Urinary bladder (tissue), 4 donors: ENCODE measurements around the gene NAMPT. TPM values are rescaled to one million over a fixed set of nuclear protein-coding genes. Genes with fewer than 3 reads are reported as not detected.

ENCODE experiments used
- DNase-seq: peaks from one replicate; pipeline ENCODE4 v3.0.0-alpha.2; 2015; ENCODE audit errors: extremely low spot score
- H3K27ac ChIP-seq: one replicate; pipeline ENCODE4 v1.5.1; 2013; ENCODE audit warnings: low read depth, mild to moderate bottlenecking, moderate library complexity
- H3K36me3 ChIP-seq: one replicate; pipeline ENCODE4 v1.6.1; 2013; ENCODE audit warnings: mild to moderate bottlenecking, moderate library complexity; ENCODE audit not compliant: insufficient read depth
- H3K4me1 ChIP-seq: one replicate; pipeline ENCODE4 v1.6.1; 2013; ENCODE audit warnings: mild to moderate bottlenecking, moderate library complexity; ENCODE audit not compliant: insufficient read depth
- H3K4me3 ChIP-seq: one replicate; pipeline ENCODE4 v1.5.1; 2013; ENCODE audit warnings: low read depth, low read length
- WGBS: extraction: QIAGEN DNeasy Blood & Tissue Kit; methylation state at CpG from one replicate; pipeline ENCODE4 v1.1.7; 2013; 5-methylcytosine and 5-hydroxymethylcytosine counted together
- polyA plus RNA-seq: library from polyadenylated mRNA; stranded (reverse); fragments of 200-250 nt; gene quantifications from one replicate; pipeline ENCODE4 v1.2.3, GENCODE V29; 2013
- total RNA-seq: library from RNA; depleted of rRNA; stranded (reverse); fragments of >200 nt; gene quantifications from one replicate; pipeline ENCODE4 v1.2.3, GENCODE V29; 2014
- donor health status: healthy with polysubstance abuse.
- donor health status: healthy.

NAMPT gene
- total and polyA plus RNA-seq, 2 donors, result 120 to 133 TPM

DNA sequence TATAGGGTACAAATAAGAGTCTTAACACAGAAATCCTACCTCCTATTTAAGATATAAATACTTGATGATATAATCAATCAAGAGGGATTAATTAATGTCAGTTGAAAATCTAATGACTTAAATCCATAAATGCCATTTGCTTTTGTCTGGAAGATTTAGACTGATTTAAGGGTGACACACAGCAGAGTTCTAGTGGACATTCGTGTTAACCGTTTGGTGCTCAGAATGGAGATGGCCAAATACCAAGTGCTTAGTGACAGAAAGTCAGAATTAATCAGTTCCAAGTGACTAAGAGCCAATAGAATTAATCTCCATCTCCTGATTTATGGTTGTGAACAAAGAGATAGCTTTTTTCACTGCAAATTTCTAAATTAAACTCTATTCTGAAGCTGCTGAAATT is 36.2 kb downstream of the NAMPT start:
- Histone ChIP-seq H3K4me3 (no peak overlapping the region), H3K36me3 (peaks cover 3% of the 10 kb centered on the region), H3K27ac (no peak overlapping the region), H3K4me1 (no peaks in the 10 kb centered on the region)
- 99% methylated on average over 2 of the region's 2 CpGs for WGBS
- DNase-seq, result no peak

DNA sequence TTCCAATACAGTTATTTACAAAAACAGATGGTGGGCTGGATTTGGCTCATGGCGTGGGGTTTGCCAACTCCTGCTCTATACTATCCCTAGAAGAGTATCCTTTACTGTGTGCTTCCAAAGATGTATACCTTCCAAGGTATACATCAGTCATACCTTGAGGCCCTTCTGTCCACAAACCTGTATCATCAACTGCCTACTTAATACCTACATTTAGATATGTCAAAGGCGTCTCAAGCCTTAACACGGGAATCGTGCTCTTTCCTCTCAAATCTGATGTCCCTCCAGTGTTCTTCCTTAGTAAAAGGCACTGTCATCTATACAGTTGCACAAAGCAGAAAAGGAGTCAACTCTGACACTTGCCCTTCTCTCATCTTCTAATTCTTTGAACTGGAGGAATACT is 36.9 kb downstream of the NAMPT start:
- DNase-seq, result no peak

DNA sequence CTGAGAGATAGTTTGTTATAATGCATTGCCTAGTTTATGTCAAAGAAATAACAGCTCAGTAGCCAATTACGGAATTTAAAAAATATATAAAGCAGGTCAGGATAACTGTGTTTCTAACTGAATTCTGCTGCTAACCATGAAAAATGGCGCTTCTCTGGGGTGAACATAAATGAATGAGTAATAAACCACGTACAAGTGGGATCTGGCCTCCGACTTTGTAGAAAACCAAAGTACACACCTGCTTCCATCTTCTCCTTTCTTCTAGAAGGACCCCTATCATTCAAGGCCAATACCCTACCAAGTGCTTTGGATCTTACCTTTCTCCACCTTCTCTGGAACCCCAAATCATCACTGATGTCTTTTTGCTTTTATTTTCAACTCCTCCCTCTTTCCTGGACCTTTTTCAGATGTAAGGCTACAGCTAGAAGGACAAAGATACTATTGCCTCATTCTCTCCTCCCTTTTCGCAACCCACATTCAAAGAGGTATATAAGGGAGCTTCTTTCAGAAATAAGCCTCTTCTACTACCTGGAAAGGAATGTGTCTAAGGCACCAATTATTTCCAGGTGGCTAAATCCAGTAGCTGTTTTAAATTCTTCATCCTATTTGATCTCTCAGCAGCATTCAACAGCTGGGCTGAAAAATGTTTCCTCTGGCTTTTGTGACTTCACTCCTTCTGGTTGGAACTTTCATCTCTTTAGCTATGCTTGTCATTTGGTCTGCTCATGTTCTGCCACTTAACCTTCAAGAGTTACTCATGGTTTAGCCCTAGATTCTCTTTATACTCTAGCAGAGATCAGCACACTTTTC is 37.7 kb downstream of the NAMPT start:
- 89% methylated on average over 5 of the region's 5 CpGs for WGBS
- DNase-seq, result no peak
- Histone ChIP-seq H3K36me3 (peaks cover 3% of the 10 kb centered on the region), H3K27ac (no peak overlapping the region), H3K4me3 (no peak overlapping the region), H3K4me1 (no peaks in the 10 kb centered on the region)

More for the DNA sequence above, 36.9 kb downstream of the NAMPT start:
- no peaks in the 10 kb centered on the region for H3K4me1 ChIP-seq
- H3K36me3 ChIP-seq, result peaks cover 3% of the 10 kb centered on the region
- WGBS, result 95% methylated on average over 4 of the region's 4 CpGs
- no peak overlapping the region for H3K27ac ChIP-seq
- H3K4me3 ChIP-seq, result no peak overlapping the region

DNA sequence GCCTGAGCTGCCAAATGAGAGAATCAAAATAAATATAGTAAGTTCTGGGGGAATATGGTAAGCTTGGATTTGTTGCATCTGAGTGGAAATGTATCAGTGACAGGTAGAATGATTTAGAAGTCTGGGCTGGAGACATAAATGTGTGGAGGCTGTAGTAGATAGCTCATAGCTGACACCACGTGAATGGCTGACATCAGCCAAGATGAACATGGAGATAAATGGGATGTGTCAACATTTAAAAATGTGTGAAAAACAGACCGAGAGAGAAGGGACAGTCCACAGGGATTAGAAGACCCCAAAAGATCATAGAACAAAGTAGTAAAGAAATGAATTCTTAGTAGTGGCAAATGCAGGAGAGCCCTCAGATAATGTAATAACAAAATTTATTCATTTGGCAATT is 40.9 kb downstream of the NAMPT start:
- H3K4me3 ChIP-seq, result no peak overlapping the region

DNA sequence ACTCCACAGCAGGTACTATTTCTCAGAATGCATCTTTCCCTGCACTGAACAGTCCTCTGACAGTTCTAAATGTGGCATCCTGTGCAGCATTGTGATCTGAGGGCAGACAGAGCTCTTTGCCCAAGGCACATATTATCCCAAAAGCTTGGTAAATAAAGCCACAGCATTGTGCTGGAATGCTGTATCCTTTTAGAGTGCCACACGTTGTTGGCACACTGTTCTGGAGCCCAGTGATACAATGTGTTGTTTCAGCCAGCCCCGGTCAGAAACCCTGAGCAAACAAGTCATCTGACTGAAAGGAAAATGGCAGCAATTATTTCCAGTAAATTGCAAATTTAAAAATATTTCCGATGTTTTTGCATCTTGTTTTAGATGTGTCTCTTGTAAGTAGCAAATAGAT is 45.4 kb downstream of the NAMPT start:
- H3K4me1 ChIP-seq, result no peaks in the 10 kb centered on the region
- no peak overlapping the region for H3K4me3 ChIP-seq
- 55% methylated on average over 3 of the region's 3 CpGs for WGBS
- no peak overlapping the region for H3K27ac ChIP-seq
- H3K36me3 ChIP-seq, result no peaks in the 10 kb centered on the region
- DNase-seq, result no peak

More for the DNA sequence above, 40.9 kb downstream of the NAMPT start:
- Histone ChIP-seq H3K4me1 (no peaks in the 10 kb centered on the region), H3K36me3 (peaks cover 2% of the 10 kb centered on the region), H3K27ac (no peak overlapping the region)
- no peak for DNase-seq
- 61% methylated on average over 2 of the region's 2 CpGs for WGBS

DNA sequence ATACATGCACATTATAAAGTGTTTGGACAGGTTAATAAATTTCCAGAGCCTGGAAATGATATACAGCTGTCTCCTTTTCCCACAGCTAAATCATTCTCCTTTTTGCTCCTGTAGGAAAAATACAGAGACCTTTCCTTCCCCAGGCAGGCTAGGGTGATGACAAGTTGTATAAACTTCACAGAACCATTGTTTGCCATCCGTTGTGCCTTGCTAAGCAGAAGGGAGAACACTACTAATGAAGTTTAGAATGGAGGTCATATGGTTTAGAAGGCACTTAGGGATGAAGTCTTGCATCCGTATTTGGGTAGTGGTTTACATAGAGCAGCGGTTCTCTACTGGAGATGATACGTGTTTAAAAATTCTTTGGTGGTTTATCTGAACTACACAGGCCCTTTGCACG is 46.0 kb downstream of the NAMPT start:
- no peaks in the 10 kb centered on the region for H3K36me3 ChIP-seq
- 36% methylated on average over 5 of the region's 5 CpGs for WGBS
- H3K27ac ChIP-seq, result no peak overlapping the region
- no peak overlapping the region for H3K4me3 ChIP-seq
- DNase-seq, result no peak
- H3K4me1 ChIP-seq, result no peaks in the 10 kb centered on the region

DNA sequence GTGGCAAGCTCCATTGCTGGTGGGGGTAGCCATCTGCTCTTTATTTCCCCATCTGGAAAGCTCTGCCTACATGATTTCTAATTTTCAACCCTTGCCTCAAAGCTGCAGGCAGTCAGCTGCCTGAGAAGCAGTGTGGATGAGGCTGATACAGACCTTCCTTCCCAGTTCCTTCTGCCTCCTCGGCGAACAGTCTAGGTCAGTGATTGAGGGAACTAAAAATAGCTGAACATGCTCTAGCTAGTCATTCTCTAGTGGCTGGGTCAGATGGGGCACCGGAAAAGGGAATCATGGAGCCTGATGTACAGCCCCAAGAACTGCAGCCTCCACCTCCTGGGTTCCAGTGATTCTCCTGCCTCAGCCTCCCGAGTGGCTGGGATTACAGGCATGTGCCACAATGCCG is 48.7 kb downstream of the NAMPT start:
- H3K36me3 ChIP-seq, result no peaks in the 10 kb centered on the region
- H3K27ac ChIP-seq, result no peak overlapping the region
- no peaks in the 10 kb centered on the region for H3K4me1 ChIP-seq
- no peak overlapping the region for H3K4me3 ChIP-seq
- no peak for DNase-seq
- 72% methylated on average over 5 of the region's 5 CpGs for WGBS

DNA sequence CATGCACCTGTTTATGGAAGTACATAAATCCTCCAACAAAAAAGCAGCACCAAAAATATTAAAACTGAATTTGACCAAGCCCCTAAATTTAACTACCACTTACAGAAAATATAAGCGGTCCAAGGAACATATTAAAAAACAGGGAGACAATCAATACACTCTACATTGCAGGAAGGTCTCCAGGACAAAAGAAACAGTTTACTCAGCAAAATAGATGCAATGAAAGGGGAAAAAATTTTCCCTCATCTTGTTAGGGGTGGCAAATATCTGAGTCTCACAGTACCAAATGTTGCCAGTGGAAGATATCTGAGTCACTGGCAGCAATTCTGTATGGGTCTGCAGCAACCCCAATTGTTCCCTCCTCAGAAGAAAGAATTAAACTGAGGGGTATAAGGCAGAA is 50.4 kb downstream of the NAMPT start:
- no peak for DNase-seq
- WGBS, result 98% methylated on average over 1 of the region's 1 CpG
- no peaks in the 10 kb centered on the region for H3K36me3 ChIP-seq
- H3K4me1 ChIP-seq, result no peaks in the 10 kb centered on the region
- H3K4me3 ChIP-seq, result no peak overlapping the region
- H3K27ac ChIP-seq, result no peak overlapping the region

DNA sequence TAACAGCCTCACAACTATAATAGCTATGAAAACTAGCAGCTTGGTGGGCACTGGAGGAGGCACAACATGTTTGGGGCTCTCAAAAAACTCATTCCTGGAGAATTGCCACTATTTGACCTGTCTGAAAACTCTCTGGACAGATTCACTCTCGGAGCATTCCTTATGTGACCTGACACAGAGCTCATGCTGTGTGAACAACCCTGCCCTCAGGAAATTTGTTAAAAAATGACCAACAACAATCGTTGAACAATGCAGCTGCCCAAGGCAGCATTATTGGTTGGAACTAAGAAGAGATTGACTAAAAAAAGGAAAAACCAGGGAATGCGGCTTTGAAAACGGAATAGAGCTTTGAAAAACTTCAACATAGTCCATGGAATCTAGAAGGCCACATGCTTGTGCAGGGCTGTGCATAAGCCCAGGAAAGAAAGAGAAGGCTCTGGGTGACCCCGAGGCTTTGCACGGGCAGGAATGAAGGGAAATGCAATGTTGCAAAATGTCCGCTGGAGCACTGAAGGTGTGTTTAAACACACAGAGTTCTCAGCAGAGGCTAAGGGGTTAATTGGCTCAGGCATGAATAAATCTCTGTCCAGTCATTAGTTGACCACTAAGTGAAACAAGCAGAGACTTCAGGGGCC is 52.8 kb downstream of the NAMPT start:
- no peaks in the 10 kb centered on the region for H3K36me3 ChIP-seq
- H3K27ac ChIP-seq, result no peak overlapping the region
- WGBS, result 91% methylated on average over 7 of the region's 7 CpGs
- DNase-seq, result no peak
- H3K4me1 ChIP-seq, result no peaks in the 10 kb centered on the region
- H3K4me3 ChIP-seq, result no peak overlapping the region

DNA sequence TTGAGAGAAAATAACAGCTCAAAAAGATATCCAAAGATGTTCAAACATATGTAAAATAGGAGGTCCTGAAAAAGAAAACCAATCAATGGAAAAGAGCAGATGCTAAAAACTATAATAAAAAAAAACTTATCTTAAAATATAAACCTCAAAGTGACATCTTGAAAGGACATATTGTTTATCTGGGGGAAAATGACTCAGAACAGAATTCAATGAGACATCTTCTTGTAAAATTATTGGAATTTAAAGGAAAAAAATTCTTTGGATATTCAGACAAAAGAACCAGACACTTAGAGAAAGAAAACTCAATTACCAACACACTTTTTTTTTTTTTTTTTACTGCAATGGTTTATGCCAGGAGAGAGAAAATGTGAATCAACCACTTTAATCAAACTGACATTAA is 58.9 kb downstream of the NAMPT start:
- H3K4me3 ChIP-seq, result no peak overlapping the region
- no peak overlapping the region for H3K27ac ChIP-seq
- DNase-seq, result no peak
- H3K36me3 ChIP-seq, result no peaks in the 10 kb centered on the region
- H3K4me1 ChIP-seq, result no peaks in the 10 kb centered on the region

DNA sequence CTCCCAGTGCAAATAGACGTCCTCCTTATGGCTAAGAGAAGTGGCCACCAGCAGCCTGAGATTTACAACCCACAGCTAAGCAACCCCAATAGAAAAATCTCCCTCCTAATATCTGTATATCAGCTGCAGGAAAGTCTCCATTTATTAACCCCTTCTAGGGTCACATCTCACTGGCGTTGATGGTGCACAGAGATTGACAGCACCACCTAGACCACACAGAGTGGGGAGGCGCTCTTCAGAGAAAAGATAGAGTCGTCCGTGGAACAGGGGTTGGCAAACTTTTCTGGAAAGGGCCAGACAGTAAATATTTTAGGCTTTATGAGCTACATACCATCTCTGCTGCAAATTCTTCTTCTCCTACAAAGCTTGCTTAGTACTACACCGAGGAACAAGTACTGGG is 60.0 kb downstream of the NAMPT start:
- 28% methylated on average over 6 of the region's 6 CpGs for WGBS
- no peak overlapping the region for H3K27ac ChIP-seq
- DNase-seq, result no peak

DNA sequence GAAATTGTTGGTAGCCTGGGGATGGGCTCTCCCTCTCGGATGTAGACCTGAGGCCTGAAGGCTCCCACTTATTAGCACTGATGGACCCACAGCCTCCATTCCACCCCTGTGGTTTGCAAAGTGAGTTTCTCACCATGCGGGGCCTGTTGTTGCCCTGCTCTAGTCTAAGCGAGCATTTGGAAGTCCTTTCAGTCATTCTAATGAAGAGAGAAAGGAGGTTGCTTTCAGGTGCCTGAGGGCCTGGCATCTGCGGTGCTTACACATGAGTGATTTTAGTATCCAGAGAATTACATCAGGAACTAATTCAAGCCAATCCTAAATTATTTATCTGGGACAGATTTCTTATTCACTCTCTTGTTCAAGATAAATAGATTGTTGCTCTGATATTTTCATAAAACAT is 61.6 kb downstream of the NAMPT start:
- WGBS, result 95% methylated on average over 4 of the region's 4 CpGs
- Histone ChIP-seq H3K4me3 (no peak overlapping the region), H3K4me1 (no peaks in the 10 kb centered on the region), H3K27ac (no peak overlapping the region), H3K36me3 (no peaks in the 10 kb centered on the region)
- no peak for DNase-seq

More for the DNA sequence above, 60.0 kb downstream of the NAMPT start:
- Histone ChIP-seq H3K4me1 (no peaks in the 10 kb centered on the region), H3K4me3 (no peak overlapping the region), H3K36me3 (no peaks in the 10 kb centered on the region)

DNA sequence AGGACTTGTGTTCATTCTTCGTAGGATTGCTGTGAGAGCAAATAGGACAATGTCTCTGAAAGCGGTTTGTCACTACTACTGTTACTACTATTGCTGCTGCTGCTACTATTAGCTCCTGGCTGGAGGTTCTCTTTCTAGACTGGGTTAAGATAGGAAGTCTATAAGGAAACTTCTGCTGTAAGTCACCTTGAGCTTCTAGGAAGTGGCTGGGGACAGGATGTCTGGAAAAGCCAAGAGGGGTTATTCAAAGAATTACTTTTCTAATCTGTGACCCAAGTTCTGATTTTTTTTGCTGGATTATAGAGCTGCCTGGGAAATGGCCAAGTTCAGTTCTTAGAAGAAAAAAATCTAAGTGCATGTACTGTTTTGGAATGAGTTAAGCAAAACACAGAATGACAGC is 62.2 kb downstream of the NAMPT start:
- Histone ChIP-seq H3K36me3 (no peaks in the 10 kb centered on the region), H3K4me1 (no peaks in the 10 kb centered on the region), H3K4me3 (no peak overlapping the region), H3K27ac (no peak overlapping the region)
- 94% methylated on average over 2 of the region's 2 CpGs for WGBS
- DNase-seq, result no peak

DNA sequence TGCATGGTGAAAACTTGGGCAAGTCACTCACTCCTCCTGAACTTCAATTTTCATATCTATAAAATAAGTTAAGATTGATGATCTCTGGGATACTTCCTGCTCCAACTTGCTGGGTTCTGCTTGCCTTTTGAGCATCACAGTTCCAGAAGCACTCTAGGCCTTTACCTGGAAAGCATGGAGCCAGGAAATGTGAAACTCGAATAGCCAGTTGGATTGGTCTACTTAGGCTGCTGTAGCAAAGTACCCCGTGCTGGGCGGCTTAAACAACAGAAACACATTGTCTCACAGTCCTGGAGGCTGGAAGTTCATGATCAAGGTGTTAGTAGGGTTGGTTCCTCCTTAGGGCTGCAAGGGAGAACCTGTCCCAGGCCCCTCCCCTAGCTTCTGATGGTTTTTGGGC is 64.5 kb downstream of the NAMPT start:
- no peak for DNase-seq
- Histone ChIP-seq H3K4me1 (no peaks in the 10 kb centered on the region), H3K27ac (no peak overlapping the region), H3K4me3 (no peak overlapping the region), H3K36me3 (no peaks in the 10 kb centered on the region)
- 86% methylated on average over 3 of the region's 3 CpGs for WGBS
